Skin epidermis (tissue), 12 donors: ENCODE measurements around the gene DDAH2.

Experiments
- H3K27ac ChIP-seq, 21 experiments: fragments of 200-600 bp; sonication (generic) in 11 of 21; one replicate each; pipeline ENCODE4 v1.5.0; 2020; ENCODE audit warnings: mild to moderate bottlenecking in 3 of 21, inconsistent platforms in 2 of 21, moderate library complexity in 2 of 21
- H3K4me3 ChIP-seq, 7 experiments: fragments of 200-600 bp; sonication (generic) in 2 of 7; one replicate each; pipeline ENCODE4 v1.5.0; 2020; ENCODE audit warnings: inconsistent platforms in 2 of 7, mild to moderate bottlenecking in 2 of 7, moderate library complexity in 1 of 7

The DDAH2 gene

DNA sequence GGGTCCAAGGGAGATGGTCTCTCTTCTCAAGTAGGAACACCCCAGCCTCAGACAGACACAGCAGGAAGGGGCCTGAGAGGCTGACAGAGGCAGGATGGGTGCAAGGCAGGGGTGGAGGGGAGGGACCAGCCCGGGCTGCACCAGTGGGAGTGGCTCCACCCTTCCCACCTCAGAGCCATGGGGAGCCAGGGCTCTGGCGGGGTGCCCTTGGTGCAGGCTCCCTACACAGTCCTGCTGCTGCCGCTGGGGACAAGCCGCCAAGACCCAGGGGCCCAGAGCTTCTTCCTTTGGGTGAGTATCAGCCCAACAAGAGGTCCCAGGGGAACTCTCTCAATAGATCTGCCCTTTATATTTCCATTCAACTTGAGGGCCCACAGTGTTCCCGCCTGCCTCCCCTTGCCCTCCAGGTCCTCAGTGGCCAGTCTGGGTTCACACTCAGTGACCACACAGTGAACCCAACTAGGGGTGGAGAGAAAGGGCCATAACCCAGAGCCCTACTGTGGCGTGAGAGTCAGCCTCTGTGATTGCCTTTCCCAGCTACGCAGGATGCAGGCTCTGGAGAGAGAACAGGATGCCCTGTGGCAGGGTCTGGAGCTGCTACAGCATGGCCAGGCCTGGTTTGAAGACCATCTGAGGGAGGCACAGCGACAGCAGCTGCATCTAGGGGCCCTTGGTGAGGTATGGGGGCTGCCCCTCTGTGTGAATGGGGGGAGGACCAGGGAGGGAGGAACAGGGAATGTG lies 33.9 kb upstream of the DDAH2 start:
- H3K27ac ChIP-seq: peak overlapping the region in 6 of 21 experiments; percentile 17 to 43 (median 30)
- H3K4me3 ChIP-seq: no peak overlapping the region

DNA sequence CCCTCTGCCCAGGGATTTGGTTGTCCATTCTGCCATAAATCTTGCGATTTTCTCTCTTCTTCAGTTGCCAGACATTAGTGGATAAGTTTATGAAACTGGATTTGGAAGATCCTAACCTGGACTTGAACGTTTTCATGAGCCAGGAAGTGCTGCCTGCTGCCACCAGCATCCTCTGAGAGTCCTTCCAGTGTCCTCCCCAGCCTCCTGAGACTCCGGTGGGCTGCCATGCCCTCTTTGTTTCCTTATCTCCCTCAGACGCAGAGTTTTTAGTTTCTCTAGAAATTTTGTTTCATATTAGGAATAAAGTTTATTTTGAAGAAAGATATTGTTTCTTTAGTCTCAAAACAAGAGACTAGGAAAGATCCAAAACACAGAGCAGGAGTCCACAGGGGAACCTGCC lies 33.3 kb upstream of the DDAH2 start, which contains the start of gene SAPCD1:
SAPCD1 (plus strand) TSS at position 301 of the 400 bp plus-strand sequence. CDS start 399 bp downstream, outside the sequence.
- Histone ChIP-seq H3K27ac (peak within 1 kb of the TSS in 6 of 21 experiments; percentile 17 to 43 (median 30)), H3K4me3 (no peak within 1 kb of the TSS)

DNA sequence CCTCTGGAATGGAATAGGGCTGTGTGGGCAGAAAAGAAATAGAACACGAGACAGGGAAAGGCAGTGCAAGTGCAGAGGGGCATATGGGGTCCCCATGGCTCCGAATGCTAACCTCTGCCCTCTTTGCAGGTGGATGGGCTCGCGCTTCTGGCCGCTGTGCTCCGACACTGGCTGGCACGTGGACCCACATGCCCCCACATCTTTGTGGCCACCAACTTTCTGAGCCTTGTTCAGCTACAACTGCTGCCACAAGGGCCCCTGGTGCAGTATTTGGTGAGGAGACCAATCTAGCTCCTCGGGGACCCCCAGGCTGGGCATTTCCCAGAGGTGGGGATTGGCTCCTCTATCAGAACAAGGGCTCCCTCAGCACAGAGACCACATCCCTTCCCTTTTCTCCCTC lies 32.2 kb upstream of the DDAH2 start:
- H3K4me3 ChIP-seq: no peak overlapping the region
- H3K27ac ChIP-seq: no peak overlapping the region

DNA sequence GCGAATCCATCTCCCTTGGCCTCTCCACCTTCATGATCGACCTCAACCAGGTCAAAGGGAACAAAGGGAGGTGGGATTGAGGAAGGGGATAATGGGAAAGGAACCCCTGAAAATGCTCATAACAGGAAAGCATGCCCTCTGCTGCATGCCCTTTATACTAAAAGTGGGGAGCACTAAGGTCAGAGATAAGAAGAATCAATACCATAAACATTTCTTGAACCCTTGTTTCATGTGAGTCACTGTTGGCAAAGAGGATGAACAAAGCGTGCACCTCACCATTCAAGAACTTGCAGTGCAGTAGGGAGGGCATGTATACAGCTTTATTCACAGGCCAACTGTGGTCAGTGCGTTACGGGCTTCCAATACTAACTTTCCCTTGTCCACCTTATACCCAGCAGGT lies 31.7 kb upstream of the DDAH2 start:
- no peak overlapping the region for H3K27ac ChIP-seq
- no peak overlapping the region for H3K4me3 ChIP-seq

DNA sequence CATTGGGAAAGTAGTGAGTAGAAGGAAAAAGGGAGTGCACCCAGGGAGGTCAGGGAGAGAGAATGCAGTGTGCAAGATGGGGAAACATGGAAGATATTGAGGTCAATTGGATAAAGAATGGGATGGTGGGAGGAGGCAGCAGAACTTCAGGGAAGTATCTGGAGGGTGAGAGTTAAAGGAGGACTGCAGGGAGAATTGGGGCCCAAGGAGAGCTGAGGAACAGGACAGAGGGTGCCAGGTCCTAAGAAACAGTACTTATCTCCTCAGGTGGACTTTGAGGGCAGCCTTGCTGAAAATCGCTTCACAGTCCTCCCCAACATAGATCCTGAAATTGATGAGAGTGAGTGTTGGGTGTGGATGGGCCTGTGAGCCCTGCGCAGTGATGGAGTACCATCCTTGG lies 29.2 kb upstream of the DDAH2 start:
- no peak overlapping the region for H3K27ac ChIP-seq
- H3K4me3 ChIP-seq: no peak overlapping the region

DNA sequence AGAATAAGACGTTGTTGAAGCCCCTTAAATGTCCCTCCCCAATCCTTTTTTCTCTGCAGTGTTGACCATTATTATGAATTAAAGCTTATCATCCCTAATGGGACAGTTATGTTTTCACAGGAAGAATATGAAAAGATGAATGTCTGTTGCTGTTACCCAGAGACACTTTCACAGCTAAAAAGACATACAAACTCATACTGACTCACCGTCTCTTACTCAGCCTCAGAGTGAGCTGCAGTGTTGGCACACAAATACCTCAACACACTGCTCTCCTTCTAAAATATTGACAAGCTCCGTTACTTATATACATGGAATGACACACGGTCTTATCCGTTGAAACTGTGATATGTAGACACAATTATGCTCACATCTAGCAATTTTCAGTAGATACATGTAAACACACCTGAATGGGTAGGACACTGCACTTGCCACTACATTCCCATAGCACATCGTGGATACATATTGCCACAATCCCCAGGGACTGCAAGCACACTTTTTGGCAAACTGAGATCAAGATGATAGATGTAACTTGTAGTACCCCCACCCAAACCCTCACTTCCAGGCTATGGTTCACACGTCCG lies 23.7 kb upstream of the DDAH2 start:
- H3K4me3 ChIP-seq: no peak overlapping the region
- H3K27ac ChIP-seq: no peak overlapping the region

DNA sequence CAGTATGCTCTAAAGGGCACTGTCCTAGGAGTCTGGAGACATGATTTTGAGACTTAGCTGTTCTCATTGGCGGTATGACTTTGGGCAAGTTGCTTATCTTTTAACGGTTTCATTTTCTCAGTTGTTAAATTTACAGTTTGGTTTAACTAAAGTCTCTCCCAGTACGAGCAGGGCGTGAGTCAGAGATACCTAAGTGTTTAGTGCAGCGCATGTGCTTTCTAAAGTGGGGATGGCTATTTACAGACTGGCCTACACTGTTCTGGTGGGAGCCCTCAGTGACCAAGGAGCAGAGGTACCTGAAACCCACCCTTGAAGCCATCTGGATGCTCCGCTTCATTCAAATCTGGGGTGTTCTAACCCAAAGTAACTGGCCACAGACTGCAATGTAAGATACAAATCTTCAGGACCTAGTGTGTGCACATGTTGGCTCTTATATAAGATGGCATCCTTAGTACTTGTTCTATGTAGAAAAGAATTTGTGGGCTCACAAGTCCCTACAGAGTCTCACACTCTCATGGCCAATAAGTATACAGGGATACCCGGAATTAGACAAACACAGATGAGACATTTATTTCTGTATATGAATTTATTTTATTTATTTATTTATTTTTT lies 21.4 kb upstream of the DDAH2 start:
- Histone ChIP-seq H3K4me3 (no peak overlapping the region), H3K27ac (no peak overlapping the region)

DNA sequence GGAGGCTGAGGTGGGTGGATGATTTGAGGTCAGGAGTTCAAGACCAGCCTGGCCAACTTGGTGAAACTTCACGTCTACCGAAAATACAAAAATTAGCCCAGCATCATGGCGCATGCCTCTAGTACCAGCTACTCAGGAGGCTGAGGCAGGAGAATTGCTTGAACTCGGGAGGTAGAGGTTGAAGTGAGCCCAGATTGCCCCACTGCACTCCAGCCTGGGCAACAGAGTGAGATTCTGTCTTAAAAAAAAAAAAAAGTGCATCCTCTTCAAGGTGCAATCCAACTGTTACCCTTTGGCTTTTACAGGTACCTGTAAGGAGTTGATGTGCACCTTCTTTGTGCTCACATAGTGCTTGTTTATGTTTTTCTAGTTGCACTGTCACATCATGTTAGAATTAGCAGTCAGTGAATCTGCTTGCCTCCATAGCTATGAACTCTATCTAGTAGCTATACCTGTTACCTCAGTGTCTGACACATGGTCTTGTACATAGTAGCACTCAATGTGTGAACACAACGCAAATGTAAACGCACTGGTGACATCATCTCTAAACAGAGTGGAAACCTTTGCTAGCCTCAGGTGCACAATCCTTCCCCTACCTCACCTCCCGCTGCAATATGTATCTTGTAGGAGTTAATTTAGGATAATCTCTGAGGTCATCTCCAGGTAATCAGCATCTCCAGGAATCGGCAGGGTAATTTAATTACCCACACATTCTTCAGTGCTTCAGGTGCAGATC lies 20.4 kb upstream of the DDAH2 start:
- no peak overlapping the region for H3K27ac ChIP-seq
- no peak overlapping the region for H3K4me3 ChIP-seq

DNA sequence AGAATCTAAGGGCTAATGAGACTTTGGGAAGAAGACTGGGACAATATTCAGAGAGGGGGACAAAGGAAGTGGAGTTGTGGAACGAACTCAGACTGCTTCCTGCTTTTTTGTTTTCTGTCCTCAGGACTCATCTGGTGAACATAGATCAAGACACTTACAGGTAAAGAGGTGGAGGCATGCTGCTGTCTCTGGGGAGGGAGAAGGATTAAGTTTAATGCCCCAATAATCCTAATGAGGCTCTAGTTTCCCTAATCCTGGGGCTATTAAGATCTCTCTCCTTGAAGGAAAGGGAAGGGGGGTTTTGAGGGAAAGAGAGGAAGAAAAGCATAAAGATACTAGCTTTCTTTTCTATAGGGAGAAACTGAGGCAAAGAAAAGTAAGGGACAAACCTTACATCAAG lies 15.3 kb upstream of the DDAH2 start:
- Histone ChIP-seq H3K27ac (no peak overlapping the region), H3K4me3 (no peak overlapping the region)

DNA sequence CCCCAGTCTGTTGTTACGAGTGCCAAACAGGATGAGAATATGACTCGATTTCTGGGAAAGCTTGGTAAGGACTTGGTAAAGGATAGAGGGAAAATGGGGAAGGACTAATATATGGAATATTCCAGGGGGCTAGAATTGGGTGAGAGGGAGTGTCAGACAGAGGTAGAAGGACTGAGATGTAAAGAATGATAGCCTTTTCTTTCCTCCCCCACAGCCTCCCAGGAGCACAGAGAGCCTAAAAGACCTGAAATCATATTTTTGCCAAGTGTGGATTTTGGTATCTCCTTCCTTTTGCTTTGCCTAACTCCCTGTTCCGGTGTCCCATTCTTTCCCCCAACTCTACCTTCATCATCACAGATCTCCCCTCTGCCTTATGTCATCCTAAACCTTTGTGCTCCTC lies 13.8 kb upstream of the DDAH2 start:
- Histone ChIP-seq H3K27ac (no peak overlapping the region), H3K4me3 (no peak overlapping the region)

DNA sequence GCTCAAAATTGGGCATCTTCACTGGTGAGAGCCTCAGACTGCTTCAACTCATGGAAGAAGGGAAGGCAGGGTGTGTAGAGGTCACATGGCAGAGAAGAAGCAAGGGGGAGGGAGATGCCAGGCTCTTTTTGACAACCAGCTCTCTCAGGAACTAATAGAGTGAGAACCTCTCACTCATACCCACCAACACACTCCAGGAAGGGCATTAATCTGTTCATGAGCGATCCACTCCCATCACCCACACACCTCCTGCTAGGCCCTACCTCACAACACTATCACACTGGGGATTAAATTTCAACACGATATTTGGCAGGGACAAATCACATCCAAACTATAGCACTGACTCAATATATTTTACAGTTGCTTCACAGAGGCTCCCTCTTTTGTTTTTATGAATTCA lies 12.7 kb upstream of the DDAH2 start:
- H3K4me3 ChIP-seq: no peak overlapping the region

DNA sequence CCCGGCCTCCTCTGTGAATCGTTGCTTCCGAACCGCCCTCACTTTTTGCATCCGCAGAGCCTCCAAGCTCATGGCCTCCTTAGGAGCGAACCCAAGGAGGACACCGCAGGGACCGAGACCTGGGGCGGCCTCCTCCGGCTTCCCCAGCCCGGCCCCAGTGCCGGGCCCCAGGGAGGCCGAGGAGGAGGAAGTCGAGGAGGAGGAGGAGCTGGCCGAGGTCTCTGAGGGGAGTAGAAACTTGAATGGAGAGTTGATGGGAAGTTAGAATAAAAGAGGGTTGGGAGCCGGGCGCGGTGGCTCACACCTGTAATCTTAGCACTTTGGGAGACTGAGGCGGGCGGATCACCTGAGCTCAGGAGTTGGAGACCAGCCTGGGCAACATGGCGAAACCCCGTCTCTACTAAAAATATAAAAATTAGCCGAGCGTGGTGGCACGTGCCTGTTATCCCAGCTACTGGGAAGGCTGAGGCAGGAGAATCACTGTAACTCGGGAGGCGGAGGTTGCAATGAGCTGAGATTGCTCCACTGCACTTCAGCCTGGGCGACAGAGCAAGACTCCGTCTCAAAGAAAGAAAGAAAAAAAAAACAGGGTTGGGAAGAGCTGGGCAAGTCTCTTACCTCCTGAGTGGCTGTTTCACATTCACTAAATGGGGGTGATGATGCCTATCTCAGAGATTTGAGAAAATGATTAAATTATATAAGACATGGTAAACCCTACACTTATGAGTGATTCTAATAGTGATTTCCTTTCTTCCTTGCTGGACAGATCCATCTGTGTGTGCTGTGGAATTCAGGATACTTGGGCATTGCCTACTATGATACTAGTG lies 11.5 kb upstream of the DDAH2 start:
- H3K4me3 ChIP-seq: peak overlapping the region; percentile 57 to 80 (median 70)
- peak overlapping the region; percentile 19 to 96 (median 77) for H3K27ac ChIP-seq

More for the DNA sequence above, 12.7 kb upstream of the DDAH2 start:
- H3K27ac ChIP-seq: peak overlapping the region in 1 of 21 experiments; percentile 3

DNA sequence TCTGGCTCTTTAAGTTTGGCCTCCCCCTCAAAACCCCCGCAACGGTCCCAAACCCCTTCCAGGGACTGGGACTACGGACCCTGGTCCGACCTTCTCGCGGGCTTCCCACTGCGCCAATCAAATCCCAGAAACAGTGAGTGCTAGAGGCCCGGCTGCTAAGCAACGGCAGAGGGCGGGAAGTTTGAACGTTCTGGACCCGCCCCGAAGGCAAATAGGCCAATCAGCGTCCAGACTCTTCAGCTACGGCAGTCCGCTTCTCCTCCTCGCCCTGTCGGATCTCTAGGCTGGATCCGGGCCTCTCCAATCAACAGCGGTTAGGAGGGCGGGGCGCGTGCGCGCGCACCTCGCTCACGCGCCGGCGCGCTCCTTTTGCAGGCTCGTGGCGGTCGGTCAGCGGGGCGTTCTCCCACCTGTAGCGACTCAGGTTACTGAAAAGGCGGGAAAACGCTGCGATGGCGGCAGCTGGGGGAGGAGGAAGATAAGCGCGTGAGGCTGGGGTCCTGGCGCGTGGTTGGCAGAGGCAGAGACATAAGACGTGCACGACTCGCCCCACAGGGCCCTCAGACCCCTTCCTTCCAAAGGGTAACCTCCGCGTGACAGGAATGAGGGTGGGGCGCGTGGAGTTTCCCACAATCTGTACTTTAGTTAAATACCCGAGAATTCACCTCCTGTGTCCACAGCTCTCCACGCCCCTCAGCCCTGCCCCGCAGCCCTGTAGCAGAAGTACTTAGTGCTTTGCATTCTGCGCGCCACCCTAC lies 10.7 kb upstream of the DDAH2 start, which contains the start of gene MSH5:
MSH5 (plus strand) TSS at position 367 of the 758 bp plus-strand sequence. CDS start 462 bp downstream, outside the sequence.
- peak within 1 kb of the TSS; percentile 19 to 100 (median 95) for H3K27ac ChIP-seq
- H3K4me3 ChIP-seq: peak within 1 kb of the TSS; percentile 57 to 80 (median 70)

DNA sequence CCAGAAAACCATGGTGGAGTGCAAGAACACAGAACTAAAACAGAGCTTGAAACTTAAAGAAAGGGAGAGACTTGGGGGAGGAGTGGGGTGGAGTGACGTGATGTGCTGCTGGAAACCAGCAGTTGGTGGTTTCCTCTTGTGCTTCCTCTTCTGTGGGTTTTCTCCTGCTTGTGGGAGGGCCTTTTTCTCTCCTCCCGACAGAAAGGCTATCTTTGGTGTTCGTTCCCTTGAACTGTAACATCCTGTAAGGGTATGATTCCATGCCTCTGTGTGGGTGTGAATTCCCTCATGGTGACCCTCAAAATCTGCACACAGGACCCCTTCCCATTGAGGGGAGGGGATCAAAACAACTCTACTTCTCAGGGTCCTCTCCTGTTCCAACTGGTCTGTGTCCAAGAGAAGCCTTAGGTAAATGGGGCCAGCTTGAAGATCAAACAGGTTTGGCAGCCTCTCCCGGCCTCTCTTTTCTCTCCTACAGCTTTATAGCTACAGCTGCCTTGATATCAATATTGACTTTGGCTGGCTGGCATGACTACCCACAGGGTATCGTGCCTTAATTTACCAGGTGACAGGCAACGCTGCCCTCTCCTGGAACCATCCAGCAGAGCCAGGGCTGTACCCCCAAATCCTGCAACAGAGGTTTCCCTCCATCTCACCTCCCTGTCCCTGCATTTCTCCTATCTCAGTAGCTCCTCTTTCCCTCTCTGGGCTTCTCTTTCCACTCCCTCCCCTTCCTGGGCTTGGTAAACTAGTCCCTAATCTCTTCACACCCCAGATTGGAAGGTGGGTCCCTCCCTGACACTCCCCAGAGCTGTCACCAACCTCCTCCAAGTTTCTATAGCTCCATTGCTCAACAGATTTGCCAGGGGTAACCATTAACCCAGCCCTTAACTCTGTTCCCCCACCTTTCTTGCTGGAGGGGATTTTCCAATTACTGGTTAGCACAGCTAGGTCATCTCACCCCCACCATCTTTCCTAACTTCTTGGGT lies 9.2 kb upstream of the DDAH2 start:
- H3K4me3 ChIP-seq: peak overlapping the region in 1 of 7 experiments; percentile 12

DNA sequence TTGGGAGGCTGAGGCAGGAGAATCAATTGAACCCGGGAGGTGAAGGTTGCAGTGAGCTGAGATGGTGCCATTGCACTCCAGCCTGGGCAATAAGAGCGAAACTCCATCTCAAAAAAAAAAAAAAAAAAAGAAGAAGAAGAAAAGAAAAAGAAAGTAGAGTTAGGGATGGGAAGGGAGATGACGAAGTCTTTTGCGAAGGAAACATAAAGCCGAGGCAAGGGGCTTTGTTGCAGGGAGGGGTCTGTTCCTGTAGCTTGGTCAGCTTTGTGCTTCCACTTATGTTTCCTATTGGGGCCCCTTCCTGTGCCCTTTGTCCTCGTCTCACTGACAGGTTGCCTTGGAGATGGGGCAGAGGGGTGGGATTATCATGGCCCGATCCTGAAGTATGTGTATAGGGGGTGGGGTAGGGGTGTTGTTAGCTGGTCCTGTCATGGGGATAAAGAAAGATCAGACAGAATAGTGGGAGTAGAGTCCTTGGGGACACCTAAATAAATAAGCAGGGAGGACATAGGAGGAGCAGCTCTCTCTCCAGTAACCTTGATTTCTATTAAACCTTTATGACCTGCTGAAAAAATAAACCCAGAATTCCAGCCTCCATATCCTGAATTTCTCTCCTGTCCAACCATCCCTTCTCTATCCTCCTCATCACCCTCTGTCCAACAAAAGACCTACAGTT lies 8.4 kb upstream of the DDAH2 start:
- H3K27ac ChIP-seq: peak overlapping the region in 20 of 21 experiments; percentile 81 to 100 (median 95)
- peak overlapping the region in 3 of 7 experiments; percentile 3 to 80 (median 12) for H3K4me3 ChIP-seq

More for the DNA sequence above, 9.2 kb upstream of the DDAH2 start:
- peak overlapping the region in 20 of 21 experiments; percentile 81 to 100 (median 95) for H3K27ac ChIP-seq

DNA sequence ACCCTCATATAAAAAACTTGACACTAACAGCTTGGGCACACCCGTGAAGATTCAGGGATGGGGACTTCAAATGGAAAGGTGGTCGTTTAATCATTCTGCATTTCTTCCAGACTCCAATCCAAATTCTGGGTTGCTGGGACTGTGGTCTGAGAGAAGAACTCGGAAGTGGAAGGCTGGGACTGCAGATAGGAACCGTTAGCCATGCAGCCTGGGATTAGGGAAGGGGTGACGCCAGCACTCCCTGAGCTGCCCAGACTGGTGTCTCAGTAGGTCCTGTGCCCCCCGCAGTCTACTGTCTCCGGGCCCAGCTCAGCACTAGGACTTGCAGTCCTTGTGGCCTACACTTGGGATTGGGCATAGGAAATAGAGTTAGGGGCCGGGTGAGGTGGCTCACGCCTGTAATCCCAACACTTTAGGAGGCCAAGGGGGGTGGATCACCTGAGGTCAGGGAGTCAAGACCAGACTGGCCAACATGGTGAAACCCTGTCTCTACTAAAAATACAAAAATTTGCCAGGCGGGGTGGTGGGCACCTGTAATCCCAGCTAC lies 7.7 kb upstream of the DDAH2 start:
- Histone ChIP-seq H3K27ac (peak overlapping the region; percentile 68 to 100 (median 95)), H3K4me3 (peak overlapping the region; percentile 48 to 85 (median 71))
